HepG2 (cell line): ENCODE data around the gene ZNF747. TPM values are rescaled to one million over a fixed set of nuclear protein-coding genes. Genes with fewer than 3 reads are reported as not detected.

ENCODE experiments used
- ASH2L ChIP-seq: fragments of 300-600, 200-600 bp; sonication (generic); IDR thresholded peaks from 2 replicates; pipeline ENCODE4 v1.7.0; 2017; ENCODE audit warnings: low read depth, mild to moderate bottlenecking, moderate library complexity, mixed read lengths, low read length; ENCODE audit not compliant: insufficient read length
- BRCA1 ChIP-seq: sonication (generic); formaldehyde crosslinking; IDR thresholded peaks from 2 replicates; pipeline ENCODE4 v1.4.0; 2020; ENCODE audit warnings: missing genetic modification reagents
- CEBPG ChIP-seq: IDR thresholded peaks from 2 replicates; pipeline ENCODE4 v1.6.1; 2016
- DR1 ChIP-seq: sonication (generic); formaldehyde crosslinking; IDR thresholded peaks from 2 replicates; pipeline ENCODE4 v1.8.0; 2021; ENCODE audit warnings: mild to moderate bottlenecking, missing genetic modification reagents, inconsistent platforms
- EEA1 ChIP-seq: sonication (generic); formaldehyde crosslinking; IDR thresholded peaks from 2 replicates; pipeline ENCODE4 v1.5.1; 2020; ENCODE audit warnings: mild to moderate bottlenecking, missing genetic modification reagents, borderline replicate concordance
- ESRRA ChIP-seq: sonication (generic); formaldehyde crosslinking; IDR thresholded peaks from 2 replicates; pipeline ENCODE4 v1.5.1; 2020; ENCODE audit warnings: mild to moderate bottlenecking, low read depth, missing genetic modification reagents
- JDP2 ChIP-seq: sonication (generic); formaldehyde crosslinking; IDR thresholded peaks from 2 replicates; pipeline ENCODE4 v1.8.1; 2022; ENCODE audit warnings: missing genetic modification reagents, borderline replicate concordance
- KLF16 ChIP-seq, 2 experiments: sonication (generic) in 1 of 2; formaldehyde crosslinking in 1 of 2; IDR thresholded peaks; 2 replicates each; pipeline versions ENCODE4 v1.6.1 to v1.8.0; 2016 to 2023; ENCODE audit warnings: missing genetic modification reagents in 2 of 2, missing compliant biosample characterization in 1 of 2
- KLF9 ChIP-seq: IDR thresholded peaks from 2 replicates; pipeline ENCODE4 v1.6.1; 2016; ENCODE audit warnings: low read depth
- MIXL1 ChIP-seq: IDR thresholded peaks from 2 replicates; pipeline ENCODE4 v1.6.1; 2016
- NFKBIZ ChIP-seq: IDR thresholded peaks from 2 replicates; pipeline ENCODE4 v1.6.1; 2018; ENCODE audit warnings: missing genetic modification reagents, missing compliant biosample characterization
- NFRKB ChIP-seq: fragments of 450-650 bp; IDR thresholded peaks from 2 replicates; pipeline ENCODE4 v1.6.1; 2017
- RAD21 ChIP-seq: fragments of 450-650 bp; formaldehyde crosslinking; IDR thresholded peaks from 2 replicates; pipeline ENCODE4 v1.5.0; 2020; ENCODE audit warnings: mild to moderate bottlenecking
- RBM22 ChIP-seq: fragments of 200-400 bp; formaldehyde crosslinking; optimal IDR thresholded peaks from 2 replicates; pipeline ENCODE3; 2017; ENCODE audit warnings: mild to moderate bottlenecking, low read length, moderate library complexity
- REPIN1 ChIP-seq: sonication (generic); formaldehyde crosslinking; IDR thresholded peaks from 2 replicates; pipeline ENCODE4 v1.8.0; 2022; ENCODE audit warnings: missing genetic modification reagents, low read depth, mild to moderate bottlenecking, borderline replicate concordance
- SNAPC5 ChIP-seq: sonication (generic); formaldehyde crosslinking; IDR thresholded peaks from 2 replicates; pipeline ENCODE4 v1.8.1; 2023; ENCODE audit warnings: mild to moderate bottlenecking, missing genetic modification reagents, borderline replicate concordance
- STAT5B ChIP-seq: sonication (generic); formaldehyde crosslinking; IDR thresholded peaks from 2 replicates; pipeline ENCODE4 v1.4.0; 2020; ENCODE audit warnings: missing genetic modification reagents
- TERF1 ChIP-seq: sonication (generic); formaldehyde crosslinking; IDR thresholded peaks from 2 replicates; pipeline ENCODE4 v1.8.0; 2022; ENCODE audit warnings: mild to moderate bottlenecking, missing genetic modification reagents, moderate library complexity
- TIGD3 ChIP-seq: sonication (generic); formaldehyde crosslinking; IDR thresholded peaks from 2 replicates; pipeline ENCODE4 v1.5.1; 2020; ENCODE audit warnings: mild to moderate bottlenecking, missing genetic modification reagents, borderline replicate concordance
- U2AF2 ChIP-seq: fragments of 200-400 bp; formaldehyde crosslinking; IDR thresholded peaks from 2 replicates; pipeline ENCODE4 v1.6.1; 2017; ENCODE audit warnings: low read depth, mild to moderate bottlenecking, low read length
- ZC3H4 ChIP-seq: sonication (generic); formaldehyde crosslinking; IDR thresholded peaks from 2 replicates; pipeline ENCODE4 v1.4.0; 2020; ENCODE audit warnings: missing genetic modification reagents, borderline replicate concordance
- ZNF234 ChIP-seq: sonication (generic); formaldehyde crosslinking; conservative IDR thresholded peaks from 2 replicates; pipeline ENCODE4 v1.5.1; 2020; ENCODE audit warnings: mild to moderate bottlenecking, missing genetic modification reagents
- ZNF331 ChIP-seq: sonication (generic); formaldehyde crosslinking; IDR thresholded peaks from 2 replicates; pipeline ENCODE4 v1.4.0; 2020; ENCODE audit warnings: missing genetic modification reagents
- ZNF550 ChIP-seq: sonication (generic); formaldehyde crosslinking; IDR thresholded peaks from 2 replicates; pipeline ENCODE4 v1.4.0; 2020; ENCODE audit warnings: mild to moderate bottlenecking, missing genetic modification reagents, borderline replicate concordance
- ZNF562 ChIP-seq: sonication (generic); formaldehyde crosslinking; IDR thresholded peaks from 2 replicates; pipeline ENCODE4 v1.8.0; 2022; ENCODE audit warnings: missing genetic modification reagents, borderline replicate concordance
- ZNF709 ChIP-seq: sonication (generic); formaldehyde crosslinking; IDR thresholded peaks from 2 replicates; pipeline ENCODE4 v1.5.0; 2020; ENCODE audit warnings: mild to moderate bottlenecking, missing genetic modification reagents
- ZNF746 ChIP-seq: sonication (generic); formaldehyde crosslinking; IDR thresholded peaks from 2 replicates; pipeline ENCODE4 v1.8.0; 2022; ENCODE audit warnings: mild to moderate bottlenecking, missing genetic modification reagents
- ZNF775 ChIP-seq: sonication (generic); formaldehyde crosslinking; IDR thresholded peaks from 2 replicates; pipeline ENCODE4 v1.4.0; 2020; ENCODE audit warnings: missing genetic modification reagents, mild to moderate bottlenecking, moderate library complexity, borderline replicate concordance
- ZNF878 ChIP-seq: sonication (generic); formaldehyde crosslinking; IDR thresholded peaks from 2 replicates; pipeline ENCODE4 v1.8.1; 2023; ENCODE audit warnings: mild to moderate bottlenecking, missing genetic modification reagents, moderate library complexity
- ZSCAN25 ChIP-seq: sonication (generic); formaldehyde crosslinking; IDR thresholded peaks from 2 replicates; pipeline ENCODE4 v1.8.0; 2022; ENCODE audit warnings: mild to moderate bottlenecking, missing genetic modification reagents
- polyA plus RNA-seq, 8 experiments: library from polyadenylated mRNA; depleted of rRNA in 3 of 8; stranded (reverse) in 7 of 8; unstranded in 1 of 8; fragments of >200 nt; fragmentation: Illumina TruSeq in 4 of 8; extraction: Trizol in 4 of 8; gene quantifications; 2 replicates each; pipeline versions ENCODE4 v1.2.1 to v1.2.3, GENCODE V29; 2011 to 2016; ENCODE audit warnings: low read depth in 4 of 8, missing spikeins in 1 of 8, mixed read lengths in 1 of 8; ENCODE audit not compliant: insufficient read depth in 1 of 8
- total RNA-seq, 5 experiments: library from RNA; depleted of rRNA; stranded (reverse); fragments of >200 nt; fragmentation: Illumina TruSeq; extraction: Trizol; gene quantifications; 2 replicates each; pipeline ENCODE4 v1.2.3, GENCODE V29; 2016; ENCODE audit warnings: low read depth in 1 of 5

Gene ZNF747
- total and polyA plus RNA-seq, 2 of the 13 experiments (the other 11 are each of a cell fraction or from before 2014, with no cell fraction given), result 7.2 to 10.2 TPM

GRCh38 chr16:30557957-30558788 is 23.5 kb upstream of the ZNF747 start, which contains the start of gene ZNF764 (continued):
- TF ChIP-seq ZNF550 (CRISPR knock-in tag) (no peak), DR1 (peak; percentile 93), ZNF234 (CRISPR knock-in tag) (0 out of 2 replicates have a peak, but pooled peaks have one; percentile 9), ESRRA (CRISPR knock-in tag) (peak; percentile 75), JDP2 (CRISPR knock-in tag) (no peak), NFKBIZ (CRISPR knock-in tag) (peak; percentile 23; the same call in 1 of the 2 replicates), RBM22 (no peak), CEBPG (CRISPR knock-in tag) (peak; percentile 14; the same call in 1 of the 2 replicates), TERF1 (no peak), ZNF746 (CRISPR knock-in tag) (peak; percentile 91), BRCA1 (peak; percentile 18; the same call in 1 of the 2 replicates), TIGD3 (CRISPR knock-in tag) (no peak; the same call in 1 of the 2 replicates), KLF9 (CRISPR knock-in tag) (no peak; the same call in 1 of the 2 replicates), EEA1 (CRISPR knock-in tag) (peak; percentile 39; the same call in 1 of the 2 replicates), U2AF2 (no peak), RAD21 (CRISPR knock-in tag) (peak; percentile 47), KLF16 (CRISPR knock-in tag; IDR thresholded peaks at IDR 0.05) (peak in 1 of 2 experiments; percentile 89; a peak in 1 of 4 replicates), MIXL1 (CRISPR knock-in tag) (peak; percentile 57), NFRKB (peak; percentile 71), REPIN1 (CRISPR knock-in tag) (0 out of 2 replicates have a peak, but pooled peaks have one; percentile 33), ASH2L (peak; percentile 89), ZNF878 (CRISPR knock-in tag) (peak; percentile 55), STAT5B (CRISPR knock-in tag) (no peak), ZNF331 (CRISPR knock-in tag) (peak; percentile 82; the same call in 1 of the 2 replicates), ZC3H4 (CRISPR knock-in tag) (peak; percentile 45; the same call in 1 of the 2 replicates), ZNF709 (CRISPR knock-in tag) (no peak; the same call in 1 of the 2 replicates), ZNF775 (CRISPR knock-in tag) (peak; percentile 62; the same call in 1 of the 2 replicates), SNAPC5 (CRISPR knock-in tag) (no peak; the same call in 1 of the 2 replicates), ZSCAN25 (CRISPR knock-in tag) (0 out of 2 replicates have a peak, but pooled peaks have one; percentile 25), ZNF562 (no peak)
